ENCODE results near the gene DNMT3A.

GRCh38 chr2:25347205-25347815 lies 5.6 kb upstream of the DNMT3A start:
- no peak for TF ChIP-seq CTCF (IDR thresholded peaks at IDR 0.05)
- TF ChIP-seq POLR2A (IDR thresholded peaks at IDR 0.05): no peak

Measured in testis (tissue), 2 donors.